BLaER1 treated with 17β-estradiol and CSF1 and Interleukin-3, amounts not matched to agents 10 nM and 100 nM (cell line): ENCODE results near the gene SOHLH1.

ENCODE experiments used
- H3K27ac ChIP-seq, 11 experiments: shearing (Covaris generic); formaldehyde crosslinking; 2 replicates each; pipeline ENCODE4 v1.8.1; 2022
- H3K27me3 ChIP-seq, 11 experiments: shearing (Covaris generic); formaldehyde crosslinking; 2 replicates each; pipeline ENCODE4 v1.8.1; 2022
- H3K36me3 ChIP-seq, 11 experiments: shearing (Covaris generic); formaldehyde crosslinking; 2 replicates each; pipeline ENCODE4 v1.8.1; 2022
- H3K4me1 ChIP-seq, 10 experiments: shearing (Covaris generic); formaldehyde crosslinking; 2 replicates each; pipeline ENCODE4 v1.8.1; 2022
- H3K4me2 ChIP-seq, 11 experiments: shearing (Covaris generic); formaldehyde crosslinking; 2 replicates each; pipeline ENCODE4 v1.8.1; 2022
- H3K4me3 ChIP-seq, 10 experiments: shearing (Covaris generic); formaldehyde crosslinking; 2 replicates each; pipeline ENCODE4 v1.8.1; 2022
- H3K9ac ChIP-seq, 11 experiments: shearing (Covaris generic); formaldehyde crosslinking; 2 replicates each; pipeline ENCODE4 v1.8.1; 2022
- H3K9me3 ChIP-seq, 11 experiments: shearing (Covaris generic); formaldehyde crosslinking; replicated peaks in 1 of 11; 2 replicates each; pipeline ENCODE4 v1.8.1; 2022
- H4K20me1 ChIP-seq, 11 experiments: shearing (Covaris generic); formaldehyde crosslinking; 2 replicates each; pipeline ENCODE4 v1.8.1; 2022
- Cebpa-rat ChIP-seq, 11 experiments: shearing (Covaris generic); IDR thresholded peaks; 2 replicates each; pipeline ENCODE4 v1.8.1; 2022

Gene SOHLH1

DNA sequence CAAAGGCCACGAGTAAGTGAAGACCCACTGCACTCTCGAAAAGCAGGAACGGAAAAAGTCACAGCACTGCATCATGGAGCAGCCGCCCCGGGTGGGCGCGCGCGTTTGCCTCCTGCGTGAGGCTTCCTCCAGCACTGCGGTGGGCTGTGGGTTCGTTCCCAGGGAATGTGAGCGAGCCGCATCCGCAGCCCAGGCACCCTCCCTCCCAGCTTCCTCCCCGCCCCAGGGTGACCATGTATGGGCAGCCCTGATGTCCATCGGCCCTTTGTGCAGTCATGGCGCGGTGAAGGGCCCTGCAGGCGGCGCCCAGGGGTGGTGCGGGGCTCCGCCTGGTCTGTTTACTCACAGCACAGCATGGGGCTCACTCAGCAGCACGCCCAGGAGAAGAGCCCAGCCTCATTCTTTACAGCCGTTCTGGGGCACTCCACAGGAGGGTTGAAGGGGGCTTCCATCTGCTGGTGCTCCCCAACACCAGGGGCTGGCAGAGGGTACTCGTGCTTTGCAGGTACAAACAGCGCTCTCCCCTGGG lies 35.4 kb upstream of the SOHLH1 start:
- Histone ChIP-seq H3K9ac (no peak overlapping the region), H3K27me3 (peaks cover 7 to 23% (median 13%) of the 10 kb centered on the region in 11 experiments; a peak in 17 of 22 replicates)

DNA sequence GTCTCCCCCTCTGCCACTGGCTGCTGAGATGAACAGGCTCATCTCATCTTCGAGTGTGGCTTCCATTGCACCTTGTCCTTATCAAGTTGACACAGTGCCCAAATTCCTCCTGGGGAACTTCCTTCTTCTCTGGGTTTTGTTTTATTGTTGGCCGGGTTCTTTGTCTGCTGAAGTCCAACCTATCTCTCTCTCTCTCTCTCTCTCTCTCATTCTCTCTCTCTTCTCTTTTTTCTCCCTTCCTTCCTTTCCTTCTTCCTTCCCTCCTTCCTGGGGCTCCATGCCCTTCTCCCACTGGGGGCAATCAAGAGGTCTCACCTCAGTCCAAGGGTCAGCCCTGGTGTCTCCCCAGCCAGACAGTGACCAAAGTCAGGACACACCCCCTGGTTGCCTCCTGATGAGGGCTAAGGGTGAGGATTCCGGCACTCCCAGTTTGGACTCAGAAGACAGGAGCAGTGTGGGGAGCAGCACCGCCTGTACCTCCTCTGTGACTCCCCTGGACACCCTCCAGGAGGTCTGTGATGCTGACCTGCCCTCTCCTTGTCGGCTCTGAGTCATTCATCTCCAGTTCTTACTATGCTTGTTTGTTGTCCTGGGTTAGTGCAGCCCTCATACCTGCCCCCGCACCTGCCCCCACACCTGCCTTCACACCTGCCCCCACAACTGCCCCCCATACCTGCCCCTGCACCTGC lies 33.4 kb upstream of the SOHLH1 start:
- Histone ChIP-seq H3K4me2 (no peak overlapping the region), H4K20me1 (peaks cover 0 to 17% (median 0%) of the 10 kb centered on the region in 11 experiments; a peak in 5 of 22 replicates), H3K27ac (no peak overlapping the region), H3K4me1 (peaks cover 0 to 9% (median 4%) of the 10 kb centered on the region in 10 experiments; a peak in 16 of 20 replicates), H3K4me3 (no peak overlapping the region), H3K9ac (no peak overlapping the region), H3K36me3 (no peaks in the 10 kb centered on the region), H3K27me3 (peaks cover 7 to 29% (median 14%) of the 10 kb centered on the region in 11 experiments; a peak in 17 of 22 replicates), H3K9me3 (peaks cover 10 to 25% (median 18%) of the 10 kb centered on the region in 11 experiments; a peak in 20 of 22 replicates)
- TF ChIP-seq Cebpa-rat (IDR thresholded peaks at IDR 0.05) = no peak

More for the DNA sequence above, 35.4 kb upstream of the SOHLH1 start:
- Histone ChIP-seq H3K4me2 (no peak overlapping the region), H3K4me3 (no peak overlapping the region), H3K36me3 (no peaks in the 10 kb centered on the region), H3K4me1 (peaks cover 0 to 17% (median 13%) of the 10 kb centered on the region in 10 experiments; a peak in 16 of 20 replicates), H4K20me1 (peaks cover 0 to 37% (median 0%) of the 10 kb centered on the region in 11 experiments; a peak in 6 of 22 replicates), H3K9me3 (peaks cover 10 to 25% (median 18%) of the 10 kb centered on the region in 11 experiments; a peak in 20 of 22 replicates), H3K27ac (no peak overlapping the region)
- TF ChIP-seq Cebpa-rat (IDR thresholded peaks at IDR 0.05) = no peak

DNA sequence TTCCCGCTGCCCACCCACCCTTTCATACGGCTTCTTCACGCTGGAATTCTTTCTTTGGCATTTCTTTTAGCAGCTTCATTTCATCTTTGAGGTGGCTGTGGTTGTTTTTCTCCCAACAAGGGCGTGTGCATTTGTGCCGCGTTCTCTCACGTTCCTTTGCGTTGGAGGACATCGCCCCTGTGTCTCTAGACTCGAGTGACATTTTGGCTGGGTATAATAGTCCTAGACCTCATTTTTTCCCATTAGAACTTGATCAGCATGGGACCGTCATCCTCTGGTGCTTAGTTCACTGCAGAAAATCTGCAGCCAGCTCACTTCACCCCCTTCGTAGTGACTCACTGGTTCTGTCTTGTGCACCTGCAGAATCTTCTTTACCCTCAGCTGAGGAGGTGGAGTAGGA lies 32.2 kb upstream of the SOHLH1 start:
- no peak overlapping the region for H3K4me3 ChIP-seq
- H3K27me3 ChIP-seq = peaks cover 0 to 21% (median 4%) of the 10 kb centered on the region in 11 experiments; a peak in 12 of 22 replicates
- H3K9ac ChIP-seq = no peak overlapping the region
- TF ChIP-seq Cebpa-rat (IDR thresholded peaks at IDR 0.05) = no peak
- H3K27ac ChIP-seq = no peak overlapping the region
- peaks cover 0 to 5% (median 0%) of the 10 kb centered on the region in 10 experiments; a peak in 2 of 20 replicates for H3K4me1 ChIP-seq
- no peak overlapping the region for H3K4me2 ChIP-seq
- H3K36me3 ChIP-seq = no peaks in the 10 kb centered on the region
- peaks cover 0 to 7% (median 0%) of the 10 kb centered on the region in 11 experiments; a peak in 1 of 22 replicates for H4K20me1 ChIP-seq
- H3K9me3 ChIP-seq = peaks cover 10 to 25% (median 18%) of the 10 kb centered on the region in 11 experiments; a peak in 20 of 22 replicates

DNA sequence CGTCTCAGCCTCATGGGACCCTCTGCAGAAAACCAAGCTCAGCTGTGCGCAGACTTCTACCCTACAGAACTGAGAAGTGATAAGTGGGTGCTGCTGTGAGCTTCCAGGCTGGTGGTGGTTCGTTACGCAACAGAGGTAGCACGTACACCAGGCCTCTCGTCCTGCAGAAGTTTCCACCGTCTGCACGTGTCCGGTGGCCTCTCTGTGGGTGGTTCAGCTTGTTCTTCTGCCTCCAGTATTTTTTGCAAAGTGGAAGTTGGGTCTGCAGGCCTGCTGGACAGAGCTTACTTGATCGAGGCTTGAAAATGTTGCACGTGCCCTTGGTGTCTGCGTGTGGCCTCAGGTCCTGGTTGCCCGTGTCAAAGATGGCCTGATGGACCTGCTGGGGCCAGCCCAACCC lies 30.2 kb upstream of the SOHLH1 start:
- Histone ChIP-seq H3K27me3 (peaks cover 0 to 17% (median 7%) of the 10 kb centered on the region in 11 experiments; a peak in 10 of 22 replicates), H3K9me3 (peaks cover 10 to 25% (median 18%) of the 10 kb centered on the region in 11 experiments; a peak in 20 of 22 replicates), H4K20me1 (peaks cover 0 to 3% (median 0%) of the 10 kb centered on the region in 11 experiments; a peak in 1 of 22 replicates), H3K4me3 (no peak overlapping the region), H3K4me1 (peaks cover 11 to 16% (median 12%) of the 10 kb centered on the region in 10 experiments), H3K4me2 (peak overlapping the region in 1 of 11 experiments; percentile 10; a peak in 2 of 22 replicates), H3K36me3 (no peaks in the 10 kb centered on the region), H3K9ac (no peak overlapping the region), H3K27ac (no peak overlapping the region)
- peak in 1 of 11 experiments; percentile 29; a peak in 1 of 22 replicates for TF ChIP-seq Cebpa-rat (IDR thresholded peaks at IDR 0.05)

DNA sequence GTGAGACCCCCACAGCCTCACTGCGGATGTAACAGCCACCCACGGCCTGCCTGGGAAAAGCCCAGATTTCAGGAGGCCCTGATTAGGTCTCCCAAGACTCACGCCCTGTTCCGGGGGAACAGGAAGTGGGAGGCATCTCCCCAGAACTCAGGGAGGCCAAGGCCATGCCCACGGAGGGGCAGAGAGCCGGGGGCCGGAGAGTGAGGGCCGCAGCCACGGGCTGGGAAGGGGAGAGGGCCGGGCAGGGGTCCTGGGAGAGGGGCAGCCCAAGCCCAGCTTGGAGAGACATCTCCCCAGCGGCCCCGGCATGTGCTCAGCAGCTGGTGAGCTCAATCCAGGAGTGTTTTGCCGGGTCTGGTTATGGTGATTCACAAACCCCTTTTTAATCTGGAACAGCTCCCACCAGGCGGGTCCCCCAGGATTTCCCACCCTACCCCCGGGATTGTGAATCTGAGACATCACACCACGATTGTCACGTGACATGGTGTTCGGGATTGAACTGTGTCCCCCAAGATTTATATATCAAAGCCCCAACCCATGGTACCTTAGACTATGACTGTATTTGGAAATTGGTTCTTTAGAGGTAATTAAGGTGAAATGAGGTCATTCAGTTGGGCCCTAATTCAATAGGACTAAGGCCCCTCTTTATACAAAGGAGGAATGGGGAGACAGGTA lies 29.3 kb upstream of the SOHLH1 start:
- H3K4me2 ChIP-seq = no peak overlapping the region
- H3K4me1 ChIP-seq = peaks cover 20 to 23% (median 21%) of the 10 kb centered on the region in 10 experiments
- TF ChIP-seq Cebpa-rat (IDR thresholded peaks at IDR 0.05) = no peak
- H3K9me3 ChIP-seq = peaks cover 10 to 25% (median 18%) of the 10 kb centered on the region in 11 experiments; a peak in 20 of 22 replicates
- H3K27me3 ChIP-seq = peaks cover 0 to 17% (median 7%) of the 10 kb centered on the region in 11 experiments; a peak in 10 of 22 replicates
- no peaks in the 10 kb centered on the region for H3K36me3 ChIP-seq
- peaks cover 0 to 3% (median 0%) of the 10 kb centered on the region in 11 experiments; a peak in 1 of 22 replicates for H4K20me1 ChIP-seq
- H3K4me3 ChIP-seq = no peak overlapping the region
- no peak overlapping the region for H3K27ac ChIP-seq
- H3K9ac ChIP-seq = no peak overlapping the region

DNA sequence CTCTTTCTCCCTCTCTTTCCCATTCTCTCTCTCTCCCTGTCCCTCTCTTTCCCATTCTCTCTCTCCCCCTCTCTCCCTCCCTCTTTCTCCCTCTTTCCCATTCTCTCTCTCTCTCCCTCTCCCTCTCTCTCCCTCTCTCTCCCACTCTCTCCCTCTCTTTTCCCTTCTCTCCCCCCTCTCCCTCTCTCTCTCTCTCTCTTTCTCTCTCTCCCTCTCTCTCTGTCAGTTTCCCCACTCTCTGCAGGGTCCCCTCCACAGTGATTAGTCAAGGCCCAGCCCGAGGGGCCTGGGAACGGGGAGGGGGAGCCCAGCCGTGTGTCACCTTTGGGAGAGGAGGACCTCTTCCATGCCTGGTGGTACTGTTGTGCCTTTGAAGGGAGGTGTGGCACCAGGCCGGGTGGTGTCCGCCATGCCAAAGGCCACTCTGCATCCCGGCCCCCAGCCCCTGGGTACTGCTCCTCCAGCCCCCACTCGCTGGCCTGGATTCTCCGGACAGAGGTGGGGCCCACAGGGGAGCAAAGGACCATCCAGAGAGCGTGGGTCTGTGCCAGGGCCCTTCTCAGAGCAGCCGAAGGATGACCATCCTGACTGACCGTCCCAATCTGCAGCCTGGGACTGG lies 28.1 kb upstream of the SOHLH1 start:
- Histone ChIP-seq H3K4me2 (no peak overlapping the region), H3K9me3 (peaks cover 10 to 20% (median 16%) of the 10 kb centered on the region in 11 experiments; a peak in 20 of 22 replicates), H4K20me1 (peaks cover 0 to 8% (median 0%) of the 10 kb centered on the region in 11 experiments; a peak in 2 of 22 replicates), H3K36me3 (no peaks in the 10 kb centered on the region), H3K27ac (no peak overlapping the region), H3K4me1 (peaks cover 32 to 35% (median 33%) of the 10 kb centered on the region in 10 experiments), H3K27me3 (peaks cover 0 to 17% (median 7%) of the 10 kb centered on the region in 11 experiments; a peak in 12 of 22 replicates), H3K4me3 (no peak overlapping the region), H3K9ac (no peak overlapping the region)
- TF ChIP-seq Cebpa-rat (IDR thresholded peaks at IDR 0.05) = no peak

DNA sequence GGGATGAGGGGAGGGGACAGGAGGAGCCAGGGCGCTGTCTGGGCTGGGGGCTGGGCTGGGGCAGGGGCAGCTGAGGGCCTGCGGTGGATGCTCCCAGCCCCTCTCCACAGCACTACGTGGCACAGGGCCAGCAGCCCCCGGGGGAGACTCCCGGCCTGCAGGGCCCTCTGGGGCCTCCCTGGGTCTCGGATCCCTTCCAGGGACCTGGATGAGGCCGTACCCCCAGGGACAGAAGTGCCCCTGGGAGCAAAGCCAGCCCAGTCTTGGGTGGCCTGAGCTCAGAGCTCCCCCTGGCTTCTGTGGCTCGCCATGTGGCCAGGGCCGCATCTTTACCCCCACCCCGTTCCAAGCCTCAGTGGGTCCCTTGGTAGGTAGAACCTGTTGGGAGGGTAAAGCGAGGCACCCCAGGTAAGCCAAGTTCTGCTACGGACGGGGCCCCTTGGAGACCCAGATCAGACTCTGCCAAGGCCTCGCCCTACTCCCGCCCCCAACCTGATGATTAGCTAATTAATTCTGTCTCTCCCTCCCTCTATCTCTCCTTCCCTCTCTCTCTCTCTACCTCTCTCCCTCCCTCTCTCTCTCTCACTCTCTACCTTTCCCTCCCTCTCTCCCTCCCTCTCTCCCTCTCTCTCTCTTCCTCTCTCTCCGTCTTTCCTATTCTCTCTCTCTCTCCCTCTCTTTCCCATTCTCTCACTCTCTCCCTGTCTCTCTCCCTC lies 27.0 kb upstream of the SOHLH1 start:
- H3K4me1 ChIP-seq = peaks cover 36 to 45% (median 43%) of the 10 kb centered on the region in 10 experiments
- peaks cover 0 to 18% (median 9%) of the 10 kb centered on the region in 11 experiments; a peak in 12 of 22 replicates for H3K27me3 ChIP-seq
- H3K4me3 ChIP-seq = no peak overlapping the region
- no peak for TF ChIP-seq Cebpa-rat (IDR thresholded peaks at IDR 0.05)
- H3K27ac ChIP-seq = no peak overlapping the region
- peaks cover 5 to 9% (median 6%) of the 10 kb centered on the region in 11 experiments; a peak in 20 of 22 replicates for H3K9me3 ChIP-seq
- peaks cover 0 to 8% (median 0%) of the 10 kb centered on the region in 11 experiments; a peak in 2 of 22 replicates for H4K20me1 ChIP-seq
- no peaks in the 10 kb centered on the region for H3K36me3 ChIP-seq
- H3K9ac ChIP-seq = no peak overlapping the region
- 0 out of 22 replicates have a peak overlapping the region, but pooled peaks of 1 of the 11 experiments have one; percentile 12 for H3K4me2 ChIP-seq
